H9 (cell line): Measurements from ENCODE around the gene CLASP2. TPM values are rescaled to one million over a fixed set of nuclear protein-coding genes. Genes with fewer than 3 reads are reported as not detected.
A peak's percentile ranks its signal among the peaks of the same experiment; 100 is the strongest.

Experiments used
- DNase-seq: peaks from one replicate; pipeline ENCODE4 v3.0.0-alpha.2; 2017
- H2AFZ ChIP-seq: one replicate; pipeline ENCODE4 v1.6.1; 2013; ENCODE audit warnings: mild to moderate bottlenecking, low read length, control low read depth, moderate library complexity
- H2AK5ac ChIP-seq: 2 replicates; pipeline ENCODE4 v1.6.1; 2013; ENCODE audit warnings: low read length, control low read depth, mixed read lengths; ENCODE audit not compliant: insufficient read length
- H2BK120ac ChIP-seq: one replicate; pipeline ENCODE4 v1.6.1; 2013; ENCODE audit warnings: low read depth, mild to moderate bottlenecking, low read length, control low read depth, inconsistent platforms; ENCODE audit not compliant: poor library complexity, severe bottlenecking
- H2BK12ac ChIP-seq: 2 replicates; pipeline ENCODE4 v1.6.1; 2013; ENCODE audit warnings: low read length, control low read depth, mixed read lengths, low read depth; ENCODE audit not compliant: insufficient read length
- H2BK15ac ChIP-seq: 2 replicates; pipeline ENCODE4 v1.6.1; 2013; ENCODE audit warnings: low read depth, low read length, control low read depth
- H2BK20ac ChIP-seq: one replicate; pipeline ENCODE4 v1.6.1; 2013; ENCODE audit warnings: low read depth, mild to moderate bottlenecking, low read length, control low read depth, inconsistent platforms; ENCODE audit not compliant: poor library complexity, severe bottlenecking
- H2BK5ac ChIP-seq: 2 replicates; pipeline ENCODE4 v1.6.1; 2013; ENCODE audit warnings: low read length, control low read depth, mixed read lengths; ENCODE audit not compliant: insufficient read length
- H3K14ac ChIP-seq: 2 replicates; pipeline ENCODE4 v1.6.1; 2013; ENCODE audit warnings: low read length, control low read depth; ENCODE audit not compliant: insufficient read depth
- H3K18ac ChIP-seq: 2 replicates; pipeline ENCODE4 v1.6.1; 2013; ENCODE audit warnings: low read depth, mild to moderate bottlenecking, mixed read lengths, low read length, control low read depth; ENCODE audit not compliant: insufficient read length
- H3K23ac ChIP-seq: 2 replicates; pipeline ENCODE4 v1.6.1; 2013; ENCODE audit warnings: low read length, control low read depth, mixed read lengths, low read depth; ENCODE audit not compliant: insufficient read length
- H3K23me2 ChIP-seq: 2 replicates; pipeline ENCODE4 v1.6.1; 2013; ENCODE audit warnings: low read depth, mild to moderate bottlenecking, mixed read lengths, low read length, control low read depth; ENCODE audit not compliant: insufficient read length, poor library complexity, severe bottlenecking
- H3K27ac ChIP-seq: 2 replicates; pipeline ENCODE4 v1.5.1; 2013; ENCODE audit warnings: low read length, control low read depth, mixed read lengths, low read depth; ENCODE audit not compliant: insufficient read length
- H3K27me3 ChIP-seq: 2 replicates; pipeline ENCODE4 v1.6.1; 2013; ENCODE audit warnings: low read length, control low read depth, inconsistent platforms; ENCODE audit not compliant: insufficient read depth
- H3K4ac ChIP-seq: 2 replicates; pipeline ENCODE4 v1.6.1; 2013; ENCODE audit warnings: low read depth, mild to moderate bottlenecking, control low read depth, inconsistent platforms, low read length, moderate library complexity
- H3K4me1 ChIP-seq: 2 replicates; pipeline ENCODE4 v1.6.1; 2013; ENCODE audit warnings: low read length, control low read depth, inconsistent platforms; ENCODE audit not compliant: insufficient read depth
- H3K4me2 ChIP-seq: 2 replicates; pipeline ENCODE4 v1.6.1; 2013; ENCODE audit warnings: low read length, control low read depth, mixed read lengths; ENCODE audit not compliant: insufficient read length, insufficient read depth
- H3K56ac ChIP-seq: 2 replicates; pipeline ENCODE4 v1.6.1; 2013; ENCODE audit warnings: low read depth, mild to moderate bottlenecking, mixed read lengths, low read length, control low read depth; ENCODE audit not compliant: insufficient read length
- H3K79me1 ChIP-seq: 2 replicates; pipeline ENCODE4 v1.6.1; 2013; ENCODE audit warnings: low read depth, mild to moderate bottlenecking, moderate library complexity, low read length, control low read depth, inconsistent platforms; ENCODE audit not compliant: insufficient read depth, poor library complexity, severe bottlenecking
- H3K79me2 ChIP-seq: 2 replicates; pipeline ENCODE4 v1.6.1; 2013; ENCODE audit warnings: low read length, control low read depth, inconsistent platforms; ENCODE audit not compliant: insufficient read depth
- H3K9ac ChIP-seq: 2 replicates; pipeline ENCODE4 v1.6.1; 2013; ENCODE audit warnings: low read length, control low read depth, mixed read lengths; ENCODE audit not compliant: insufficient read length; ENCODE audit errors: extremely low read depth
- H3K9me3 ChIP-seq: one replicate; pipeline ENCODE4 v1.6.1; 2013; ENCODE audit warnings: low read depth, low read length, inconsistent platforms; ENCODE audit not compliant: control insufficient read depth
- H3T11ph ChIP-seq: one replicate; pipeline ENCODE4 v1.6.1; 2013; ENCODE audit warnings: mild to moderate bottlenecking, low read length, control low read depth, inconsistent platforms
- H4K20me1 ChIP-seq: one replicate; pipeline ENCODE4 v1.6.1; 2013; ENCODE audit not compliant: control insufficient read depth, insufficient read length, insufficient read depth
- H4K5ac ChIP-seq: 2 replicates; pipeline ENCODE4 v1.6.1; 2013; ENCODE audit warnings: low read depth, mild to moderate bottlenecking, mixed read lengths, low read length, control low read depth; ENCODE audit not compliant: insufficient read length
- H4K8ac ChIP-seq: replicated peaks from 2 replicates; pipeline ENCODE4 v1.6.1; 2013; ENCODE audit warnings: low read length, control low read depth, mixed read lengths, low read depth; ENCODE audit not compliant: insufficient read length
- H4K91ac ChIP-seq: 2 replicates; pipeline ENCODE4 v1.6.1; 2013; ENCODE audit warnings: low read depth, mild to moderate bottlenecking, moderate library complexity, mixed read lengths, low read length, control low read depth; ENCODE audit not compliant: insufficient read length
- H3K27ac Mint-ChIP-seq, 3 experiments: 2 replicates in 2 of 3; 3 replicates in 1 of 3; pipeline ENCODE4 v1.8.0; 2020 to 2021; ENCODE audit warnings: mixed read lengths in 3 of 3, mild to moderate bottlenecking in 1 of 3, moderate library complexity in 1 of 3
- H3K27me3 Mint-ChIP-seq: 2 replicates; pipeline ENCODE4 v1.8.0; 2021; ENCODE audit warnings: low read depth, mild to moderate bottlenecking, moderate library complexity, mixed read lengths
- H3K36me3 Mint-ChIP-seq, 3 experiments: 2 replicates in 2 of 3; 3 replicates in 1 of 3; pipeline ENCODE4 v1.8.0; 2020 to 2021; ENCODE audit warnings: low read depth in 3 of 3, mixed read lengths in 3 of 3; ENCODE audit not compliant: insufficient read depth in 1 of 3
- H3K4me1 Mint-ChIP-seq, 2 experiments: 2 replicates each; pipeline ENCODE4 v1.8.0; 2020; ENCODE audit warnings: mixed read lengths in 2 of 2
- H3K4me3 Mint-ChIP-seq, 2 experiments: 2 replicates in 1 of 2; 3 replicates in 1 of 2; pipeline ENCODE4 v1.8.0; 2020 to 2021; ENCODE audit warnings: mild to moderate bottlenecking in 2 of 2, mixed read lengths in 2 of 2, moderate library complexity in 1 of 2
- H3K9me3 Mint-ChIP-seq, 2 experiments: 2 replicates in 1 of 2; 3 replicates in 1 of 2; pipeline ENCODE4 v1.8.0; 2020; ENCODE audit warnings: mild to moderate bottlenecking in 2 of 2, mixed read lengths in 2 of 2, moderate library complexity in 1 of 2
- CTCF ChIP-seq: fragments of 200-600 bp; sonication (generic); conservative IDR thresholded peaks from 3 replicates; pipeline ENCODE4 v1.8.0; 2021; ENCODE audit warnings: antibody characterized with exemption, mild to moderate bottlenecking
- total RNA-seq: library from RNA; stranded (reverse); gene quantifications from 2 replicates; pipeline ENCODE4 v1.2.1, GENCODE V29; 2021

Gene CLASP2
- total RNA-seq, 1 experiment from 2014 or later = 60.5 TPM

GRCh38 chr3:33694944-33695343 is 23.1 kb downstream of the CLASP2 start:
- Mint-ChIP-seq H3K36me3 (peaks cover 12 to 24% (median 22%) of the 10 kb centered on the region in 3 experiments), H3K4me1 (no peaks in the 10 kb centered on the region; a peak in 1 of 4 replicates), H3K9me3 (peaks cover 11 to 13% of the 10 kb centered on the region in 2 experiments), H3K4me3 (no peak overlapping the region), H3K27me3 (no peaks in the 10 kb centered on the region), H3K27ac (0 out of 7 replicates have a peak overlapping the region, but pooled peaks of 1 of the 3 experiments have one; percentile 32)
- Histone ChIP-seq H4K5ac (no peak overlapping the region), H3K23me2 (no peaks in the 10 kb centered on the region), H3K79me1 (peaks cover 6% of the 10 kb centered on the region), H3K9me3 (no peaks in the 10 kb centered on the region), H2BK20ac (no peak overlapping the region), H2BK12ac (no peak overlapping the region), H3K27me3 (no peaks in the 10 kb centered on the region), H4K8ac (no peak overlapping the region), H2BK120ac (no peak overlapping the region), H3K23ac (no peak overlapping the region), H2BK5ac (no peak overlapping the region), H3K14ac (no peak overlapping the region), H3K27ac (no peak overlapping the region), H3K79me2 (peaks cover 3% of the 10 kb centered on the region; the same call in 1 of the 2 replicates), H3K4me1 (no peaks in the 10 kb centered on the region), H4K20me1 (no peaks in the 10 kb centered on the region), H2AFZ (no peak overlapping the region), H4K91ac (no peak overlapping the region), H2AK5ac (no peak overlapping the region), H3K56ac (no peak overlapping the region), H3K4me2 (no peak overlapping the region), H3K4ac (no peak overlapping the region), H3K18ac (no peak overlapping the region), H2BK15ac (no peak overlapping the region), H3T11ph (no peak overlapping the region), H3K9ac (no peak overlapping the region)
- no peak for TF ChIP-seq CTCF
- no peak for DNase-seq
